Tibial nerve (tissue), 4 donors: ENCODE measurements around the gene PHF2.

Experiments
- EP300 ChIP-seq, 2 donors: sonication (generic); formaldehyde crosslinking; IDR thresholded peaks; one replicate each; pipeline ENCODE4 v1.6.1; 2017; ENCODE audit warnings: antibody characterized with exemption in 2 of 2, mild to moderate bottlenecking in 1 of 2
- POLR2A ChIP-seq, 2 donors: fragments of 450-650 bp; IDR thresholded peaks; one replicate each; pipeline ENCODE4 v1.6.1; 2017; ENCODE audit warnings: antibody characterized with exemption in 2 of 2, mild to moderate bottlenecking in 2 of 2, moderate library complexity in 2 of 2
- TF ChIP-seq, protein P1 (sequence below), 5 experiments: fragments of 200-600 bp in 3 of 5; fragments of 450-650 bp in 2 of 5; sonication (generic) in 3 of 5; IDR thresholded peaks; one replicate each; pipeline ENCODE4 v1.5.1; 2016 to 2019; ENCODE audit warnings: antibody characterized with exemption in 5 of 5, mild to moderate bottlenecking in 3 of 5, moderate library complexity in 2 of 5

DNA sequence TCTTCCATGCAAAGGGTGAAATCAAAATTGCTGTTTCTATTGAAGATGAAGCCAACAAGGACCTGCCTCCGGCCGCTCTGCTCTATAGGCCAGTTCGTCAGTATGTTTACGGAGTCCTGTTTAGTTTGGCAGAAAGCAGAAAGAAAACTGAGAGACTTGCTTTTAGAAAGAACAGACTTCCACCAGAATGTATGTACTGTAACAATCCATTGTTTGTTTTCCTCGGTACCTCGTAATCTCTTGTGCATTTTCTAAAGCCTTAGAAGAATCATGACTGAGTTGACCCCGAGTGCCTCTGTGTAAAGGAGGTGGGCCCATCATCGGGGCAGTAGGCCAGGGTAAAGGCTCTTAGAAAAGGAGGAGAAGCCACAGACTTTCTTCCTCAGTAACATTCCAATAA is 44.2 kb upstream of the PHF2 start:
- no peak for TF ChIP-seq POLR2A (IDR thresholded peaks at IDR 0.05)
- TF ChIP-seq, protein P1, sequence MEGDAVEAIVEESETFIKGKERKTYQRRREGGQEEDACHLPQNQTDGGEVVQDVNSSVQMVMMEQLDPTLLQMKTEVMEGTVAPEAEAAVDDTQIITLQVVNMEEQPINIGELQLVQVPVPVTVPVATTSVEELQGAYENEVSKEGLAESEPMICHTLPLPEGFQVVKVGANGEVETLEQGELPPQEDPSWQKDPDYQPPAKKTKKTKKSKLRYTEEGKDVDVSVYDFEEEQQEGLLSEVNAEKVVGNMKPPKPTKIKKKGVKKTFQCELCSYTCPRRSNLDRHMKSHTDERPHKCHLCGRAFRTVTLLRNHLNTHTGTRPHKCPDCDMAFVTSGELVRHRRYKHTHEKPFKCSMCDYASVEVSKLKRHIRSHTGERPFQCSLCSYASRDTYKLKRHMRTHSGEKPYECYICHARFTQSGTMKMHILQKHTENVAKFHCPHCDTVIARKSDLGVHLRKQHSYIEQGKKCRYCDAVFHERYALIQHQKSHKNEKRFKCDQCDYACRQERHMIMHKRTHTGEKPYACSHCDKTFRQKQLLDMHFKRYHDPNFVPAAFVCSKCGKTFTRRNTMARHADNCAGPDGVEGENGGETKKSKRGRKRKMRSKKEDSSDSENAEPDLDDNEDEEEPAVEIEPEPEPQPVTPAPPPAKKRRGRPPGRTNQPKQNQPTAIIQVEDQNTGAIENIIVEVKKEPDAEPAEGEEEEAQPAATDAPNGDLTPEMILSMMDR (IDR thresholded peaks at IDR 0.05): no peak
- no peak for TF ChIP-seq EP300 (IDR thresholded peaks at IDR 0.05)
